HG03060 (cell line): ENCODE measurements around the gene EIF3L.

ENCODE experiments used
- ATAC-seq: cut with Tn5 transposase; IDR thresholded peaks from one replicate; pipeline ENCODE4 v1.9.1; 2021; ENCODE audit warnings: low read depth, moderate number of reproducible peaks; ENCODE audit not compliant: unreplicated experiment

Gene EIF3L

DNA sequence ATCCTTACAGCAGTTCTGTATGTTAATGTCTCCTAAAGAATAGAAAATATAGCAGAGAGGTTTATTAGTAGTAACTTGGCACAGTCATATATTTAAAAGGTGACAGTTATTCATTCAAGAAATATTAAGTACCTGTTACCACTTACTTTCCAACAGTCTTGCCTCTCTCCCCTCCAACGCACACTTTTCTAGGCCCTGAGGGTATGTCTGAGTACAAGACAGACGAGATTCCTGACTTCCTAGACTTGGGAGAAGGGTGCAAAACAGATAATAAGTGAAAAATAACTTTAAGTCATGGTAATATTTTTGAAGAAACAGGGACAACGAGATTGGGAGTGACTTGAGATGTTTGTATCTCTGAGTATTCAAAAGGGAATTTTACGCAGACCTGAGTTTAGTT lies 1.6 kb downstream of the EIF3L start:
- ATAC-seq, result no peak

- no peak for ATAC-seq
These were observed 3.2 kb downstream of the EIF3L start for GRCh38 chr22:37852418-37852817.

- ATAC-seq, result no peak
These were observed 5.7 kb downstream of the EIF3L start for GRCh38 chr22:37854946-37855345.

DNA sequence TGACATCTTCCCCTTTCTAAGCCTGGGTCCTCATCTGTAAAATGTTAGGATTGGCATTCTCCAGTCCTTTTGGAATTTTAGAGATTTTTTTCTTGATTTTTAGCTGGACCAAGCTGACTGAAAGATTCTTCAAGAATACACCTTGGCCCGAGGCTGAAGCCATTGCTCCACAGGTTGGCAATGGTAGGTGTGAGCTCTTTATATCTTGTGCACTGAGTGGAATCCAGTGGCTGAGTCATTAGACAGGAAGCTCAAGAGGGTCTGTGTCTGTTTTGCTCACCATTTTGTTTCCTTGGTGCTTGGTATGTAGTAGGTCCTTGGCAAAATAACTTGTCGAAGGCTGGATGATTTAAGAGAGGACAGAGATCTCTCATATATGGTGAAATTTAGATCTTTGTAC lies 6.2 kb downstream of the EIF3L start:
- ATAC-seq, result no peak

DNA sequence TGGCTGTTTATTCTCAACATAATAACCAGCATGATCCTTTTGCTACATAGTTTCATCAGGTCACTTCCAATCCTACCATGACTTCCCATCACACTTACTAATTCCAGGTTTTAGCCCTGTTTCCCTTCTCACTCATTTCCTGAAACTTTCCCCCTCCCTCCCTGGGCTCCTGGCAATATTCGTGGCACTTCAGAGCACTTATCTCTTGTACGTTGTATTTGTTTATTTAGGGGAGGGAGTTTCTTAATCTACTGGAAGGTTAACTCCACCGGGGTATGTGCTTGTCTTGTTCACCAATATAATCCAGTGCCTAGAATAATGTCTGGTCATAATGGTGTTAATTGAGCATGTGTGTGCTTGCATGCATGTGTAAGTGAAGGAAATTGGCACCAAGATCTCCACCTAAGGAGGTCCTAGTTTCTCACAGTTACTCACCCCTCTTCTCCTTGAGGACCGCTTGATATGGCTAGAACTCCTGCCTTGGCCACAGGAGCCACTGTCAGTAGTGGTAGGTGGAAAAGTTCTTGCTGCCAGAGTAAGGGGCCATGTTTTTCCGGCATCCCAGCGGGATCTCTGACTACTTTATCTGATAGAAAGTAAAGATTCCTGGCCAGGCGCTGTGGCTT lies 11.7 kb downstream of the EIF3L start:
- no peak for ATAC-seq

- no peak for ATAC-seq
These were observed 13.5 kb downstream of the EIF3L start for GRCh38 chr22:37862570-37863325.

- ATAC-seq, result no peak
These were observed 16.3 kb downstream of the EIF3L start for GRCh38 chr22:37865510-37865909.

- ATAC-seq, result no peak
These were observed 21.1 kb downstream of the EIF3L start for GRCh38 chr22:37870273-37870672.

- no peak for ATAC-seq
These were observed 31.6 kb downstream of the EIF3L start for GRCh38 chr22:37880668-37881440.

GRCh38 chr22:37884420-37884819 lies 35.2 kb downstream of the EIF3L start:
- ATAC-seq, result no peak

DNA sequence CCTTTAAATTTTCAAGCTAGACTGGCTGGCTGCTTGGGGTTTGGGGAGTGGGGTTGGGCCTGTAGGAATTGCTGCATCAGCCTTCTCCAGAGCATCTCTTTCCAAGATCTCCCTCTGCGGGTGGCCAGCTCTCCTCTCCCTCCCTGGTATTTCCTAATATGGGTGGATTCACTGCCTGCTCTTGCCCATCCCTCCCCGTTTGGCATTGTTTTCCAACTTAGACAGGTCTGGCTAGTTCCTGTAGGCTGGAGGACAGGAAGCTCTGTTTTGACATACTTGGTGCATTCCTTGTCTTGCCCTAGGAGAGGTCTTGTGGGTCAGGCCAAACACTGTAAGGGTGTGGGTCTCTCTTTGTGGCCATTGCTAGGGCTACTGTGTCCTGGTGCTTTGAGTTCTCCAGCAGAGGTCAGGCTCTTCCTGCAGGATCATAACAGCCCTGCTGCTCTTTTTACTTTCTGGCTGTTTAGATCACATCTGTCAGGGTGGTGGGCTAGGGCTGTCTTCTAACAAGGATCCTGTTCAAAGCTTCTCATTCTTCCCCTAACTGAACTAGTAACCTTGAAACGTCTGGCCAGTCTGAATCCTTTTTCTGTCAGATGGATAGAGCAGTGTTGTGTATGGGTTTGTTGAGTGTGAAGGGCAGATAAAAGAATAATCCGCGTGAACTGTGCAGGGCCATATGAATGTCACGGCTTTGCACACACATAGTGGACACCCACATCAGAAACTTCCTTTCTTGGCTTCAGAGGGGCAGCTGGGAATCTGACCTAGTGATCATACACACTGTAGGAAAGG lies 38.6 kb downstream of the EIF3L start:
- ATAC-seq, result no peak

DNA sequence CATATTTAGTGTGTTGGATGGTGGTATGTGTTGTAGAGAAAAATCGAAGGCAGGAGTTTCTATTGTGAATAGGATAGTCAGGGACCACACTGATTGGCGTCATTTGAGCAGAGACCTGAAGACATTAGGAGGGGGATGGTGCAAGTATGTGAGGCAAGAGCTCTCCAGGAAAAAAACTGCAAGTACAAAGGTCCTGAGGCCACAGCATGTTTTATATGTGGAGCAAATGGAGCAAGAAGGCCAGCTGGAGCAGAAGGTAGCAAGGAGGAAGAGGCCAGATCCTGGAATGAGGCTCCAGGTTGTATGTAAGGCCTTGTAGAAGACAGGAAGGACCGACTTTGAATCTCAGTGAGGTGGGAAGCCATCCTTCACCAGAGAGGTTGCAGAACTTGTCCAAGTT lies 42.7 kb downstream of the EIF3L start:
- no peak for ATAC-seq

- ATAC-seq, result no peak
These were observed 43.5 kb downstream of the EIF3L start for GRCh38 chr22:37892566-37893335.

GRCh38 chr22:37893583-37893983 lies 44.4 kb downstream of the EIF3L start:
- ATAC-seq, result no peak

DNA sequence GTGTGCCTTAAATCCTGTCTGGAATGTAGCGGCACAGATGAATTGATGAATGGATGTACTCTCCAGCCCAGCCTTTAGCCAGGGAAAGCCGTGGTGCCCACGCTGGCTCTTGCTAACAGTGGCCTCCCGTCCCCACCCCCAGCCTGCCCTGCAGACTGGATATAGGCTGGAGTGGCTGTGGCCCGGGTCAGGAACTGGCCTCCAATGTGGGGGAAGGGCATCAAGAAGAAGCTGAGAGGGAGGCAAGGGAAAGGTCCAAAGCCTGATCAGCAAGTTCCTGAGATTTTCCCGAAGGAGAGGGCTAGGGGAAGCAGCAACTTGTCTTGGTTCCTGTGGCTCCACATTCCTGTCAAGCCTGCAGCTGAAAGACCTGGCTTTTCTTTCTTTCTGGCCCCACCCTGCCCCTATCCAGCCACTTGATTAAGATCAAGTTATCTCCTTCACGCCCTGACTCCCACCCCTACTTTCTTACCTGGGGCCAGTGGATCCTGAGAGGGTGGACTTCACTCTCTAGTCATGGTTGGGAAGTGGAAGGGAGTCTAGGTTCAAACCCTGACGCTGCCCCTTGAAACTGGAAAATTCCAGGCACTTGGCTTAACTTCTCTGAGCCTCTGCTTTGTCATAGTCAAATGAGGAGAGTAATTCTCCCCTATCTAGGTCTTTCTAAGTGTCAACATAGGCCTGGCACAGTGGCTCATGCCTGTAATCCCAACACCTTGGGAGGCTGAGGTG lies 45.9 kb downstream of the EIF3L start:
- no peak for ATAC-seq

- ATAC-seq, result no peak
These were observed 47.0 kb downstream of the EIF3L start for GRCh38 chr22:37896181-37896592.

GRCh38 chr22:37896939-37897338 lies 47.7 kb downstream of the EIF3L start:
- ATAC-seq, result no peak

DNA sequence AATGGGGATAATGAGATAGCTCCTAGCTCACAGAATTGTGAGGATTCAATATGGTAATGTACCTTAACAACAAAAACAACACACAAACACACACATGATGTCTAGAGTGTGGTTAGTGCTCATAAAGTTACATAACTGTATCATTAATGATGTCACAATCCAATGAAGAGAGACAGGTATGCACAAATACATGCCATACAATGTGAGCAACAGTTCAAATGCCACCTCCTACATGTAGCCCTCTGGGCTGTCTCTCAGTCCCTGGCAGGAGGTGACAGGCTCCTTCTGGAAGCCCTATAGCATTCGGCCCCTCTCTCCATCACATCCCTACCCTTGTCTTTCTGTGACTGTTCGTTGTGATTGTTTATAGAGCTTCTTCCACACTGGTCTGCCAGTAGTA lies 48.6 kb downstream of the EIF3L start:
- no peak for ATAC-seq

GRCh38 chr22:37898441-37899181 lies 49.4 kb downstream of the EIF3L start:
- no peak for ATAC-seq
